ENCODE data around the gene TMEM176A. TPM values are rescaled to one million over a fixed set of nuclear protein-coding genes. Genes with fewer than 3 reads are reported as not detected.

The TMEM176A gene
- polyA plus RNA-seq, 3 donors, result 14.1 to 285 (median 129) TPM

GRCh38 chr7:150793569-150794238 lies 6.9 kb upstream of the TMEM176A start:
- H3K4me3 Mint-ChIP-seq, result no peak overlapping the region

GRCh38 chr7:150797661-150798060 lies 2.9 kb upstream of the TMEM176A start:
- H3K4me3 Mint-ChIP-seq, result peak overlapping the region in 1 of 2 donors; percentile 67
- peaks cover 23 to 69% of the 10 kb centered on the region in 2 donors for H3K4me1 ChIP-seq (ENCODE audit: control insufficient read depth in 1 of 2, insufficient read depth in 2 of 2, low read length in 2 of 2)
- no peak overlapping the region for H3K27ac Mint-ChIP-seq
- no peak for DNase-seq
- peaks cover 2 to 42% of the 10 kb centered on the region in 2 donors for H3K27me3 ChIP-seq (ENCODE audit: control insufficient read depth in 2 of 2, insufficient read depth in 2 of 2, low read length in 2 of 2)
- H3K27me3 Mint-ChIP-seq (ENCODE audit: low read depth in 3 of 3), result peaks cover 0 to 48% (median 34%) of the 10 kb centered on the region in 3 donors
- TF ChIP-seq CTCF (IDR thresholded peaks at IDR 0.05), result no peak
- intact Hi-C loops (cut with micrococcal nuclease), result no loop called here
- H3K4me1 Mint-ChIP-seq, result peaks cover 44% of the 10 kb centered on the region
- peaks cover 38% of the 10 kb centered on the region for H3K79me2 ChIP-seq (ENCODE audit: insufficient read depth, low read length)
- H3K9me3 Mint-ChIP-seq, result peaks cover 0 to 12% (median 5%) of the 10 kb centered on the region in 7 donors
- no peak overlapping the region for H3K4me3 ChIP-seq (replicated peaks in 1 of 3; ENCODE audit: low read depth in 2 of 3, low read length in 3 of 3)
- H3K4me2 ChIP-seq (replicated peaks; ENCODE audit: extremely low read depth, low read length, poor library complexity, severe bottlenecking), result peak overlapping the region; percentile 7
- no CpG with 5 or more reads among the region's 4 CpGs for WGBS (ENCODE audit: insufficient coverage)
- no peak overlapping the region for H3K27ac ChIP-seq (ENCODE audit: low read depth in 1 of 2, low read length in 2 of 2)
- peaks cover 29 to 33% of the 10 kb centered on the region in 2 donors for H3K36me3 Mint-ChIP-seq
- no peak overlapping the region for H3K9ac ChIP-seq (ENCODE audit: insufficient read depth, low read length, poor library complexity, severe bottlenecking)
- peaks cover 0 to 45% of the 10 kb centered on the region in 2 donors for H3K36me3 ChIP-seq (replicated peaks in 1 of 2; ENCODE audit: control insufficient read depth in 1 of 2, insufficient read depth in 2 of 2, low read length in 2 of 2)
- H2AFZ ChIP-seq (ENCODE audit: insufficient read depth, low read depth, low read length, poor library complexity, severe bottlenecking), result no peak overlapping the region
- no peaks in the 10 kb centered on the region for H3K9me3 ChIP-seq (replicated peaks in 1 of 2; ENCODE audit: control insufficient read depth in 1 of 2, insufficient read depth in 1 of 2, low read length in 2 of 2)
- peaks cover 35% of the 10 kb centered on the region for H4K20me1 ChIP-seq (ENCODE audit: insufficient read depth, low read length)

More at GRCh38 chr7:150793569-150794238, 6.9 kb upstream of the TMEM176A start:
- peaks cover 0 to 74% of the 10 kb centered on the region in 2 donors for H3K36me3 ChIP-seq (replicated peaks in 1 of 2; ENCODE audit: control insufficient read depth in 1 of 2, insufficient read depth in 2 of 2, low read length in 2 of 2)
- TF ChIP-seq CTCF (IDR thresholded peaks at IDR 0.05), result no peak
- no peak overlapping the region for H3K27ac ChIP-seq (ENCODE audit: low read depth in 1 of 2, low read length in 2 of 2)
- H2AFZ ChIP-seq (ENCODE audit: insufficient read depth, low read depth, low read length, poor library complexity, severe bottlenecking), result no peak overlapping the region
- H3K4me1 ChIP-seq (ENCODE audit: control insufficient read depth in 1 of 2, insufficient read depth in 2 of 2, low read length in 2 of 2), result peaks cover 8 to 49% of the 10 kb centered on the region in 2 donors
- H3K9me3 Mint-ChIP-seq, result peaks cover 0 to 5% (median 0%) of the 10 kb centered on the region in 7 donors
- H3K27me3 Mint-ChIP-seq (ENCODE audit: low read depth in 3 of 3), result peaks cover 0 to 17% (median 9%) of the 10 kb centered on the region in 3 donors
- no peak overlapping the region for H3K9ac ChIP-seq (ENCODE audit: insufficient read depth, low read length, poor library complexity, severe bottlenecking)
- H3K4me3 ChIP-seq (replicated peaks in 1 of 3; ENCODE audit: low read depth in 2 of 3, low read length in 3 of 3), result no peak overlapping the region
- DNase-seq, result no peak
- peaks cover 16 to 27% of the 10 kb centered on the region in 2 donors for H3K36me3 Mint-ChIP-seq
- no peaks in the 10 kb centered on the region for H3K9me3 ChIP-seq (replicated peaks in 1 of 2; ENCODE audit: control insufficient read depth in 1 of 2, insufficient read depth in 1 of 2, low read length in 2 of 2)
- H3K4me2 ChIP-seq (replicated peaks; ENCODE audit: extremely low read depth, low read length, poor library complexity, severe bottlenecking), result no peak overlapping the region
- H3K27ac Mint-ChIP-seq, result no peak overlapping the region
- H3K4me1 Mint-ChIP-seq, result peaks cover 43% of the 10 kb centered on the region
- 98% methylated on average over 6 of the region's 6 CpGs for WGBS (ENCODE audit: insufficient coverage)
- H3K79me2 ChIP-seq (ENCODE audit: insufficient read depth, low read length), result peaks cover 3% of the 10 kb centered on the region
- H3K27me3 ChIP-seq (ENCODE audit: control insufficient read depth in 2 of 2, insufficient read depth in 2 of 2, low read length in 2 of 2), result peaks cover 0 to 10% of the 10 kb centered on the region in 2 donors
- intact Hi-C loops (cut with micrococcal nuclease), result no loop called here
- H4K20me1 ChIP-seq (ENCODE audit: insufficient read depth, low read length), result peaks cover 35% of the 10 kb centered on the region

Measured in CD14-positive monocyte (primary cell).